Fibroblast of the aortic adventitia (primary cell): ENCODE measurements around the gene COL1A1. TPM values are rescaled to one million over a fixed set of nuclear protein-coding genes. Genes with fewer than 3 reads are reported as not detected.
A peak's percentile ranks its signal among the peaks of the same experiment; 100 is the strongest.

Experiments
- DNase-seq: peaks from one replicate; pipeline ENCODE4 v3.0.0-alpha.2; 2010; ENCODE audit warnings: low read depth
- H3K4me3 ChIP-seq: 2 replicates; pipeline ENCODE4 v1.5.1; 2011; ENCODE audit warnings: low read depth, mild to moderate bottlenecking, control low read depth, low read length, moderate library complexity
- CTCF ChIP-seq: IDR thresholded peaks from 2 replicates; pipeline ENCODE4 v1.5.1; 2011; ENCODE audit warnings: mild to moderate bottlenecking, low read length, control low read depth, inconsistent platforms; ENCODE audit not compliant: insufficient read depth
- total RNA-seq: library from RNA; depleted of rRNA; stranded (reverse); fragments of >200 nt; gene quantifications from 2 replicates; pipeline ENCODE4 v1.2.3, GENCODE V29; 2012; ENCODE audit warnings: low replicate concordance

Gene COL1A1
- total RNA-seq, 1 donor, result 2,633 TPM

DNA sequence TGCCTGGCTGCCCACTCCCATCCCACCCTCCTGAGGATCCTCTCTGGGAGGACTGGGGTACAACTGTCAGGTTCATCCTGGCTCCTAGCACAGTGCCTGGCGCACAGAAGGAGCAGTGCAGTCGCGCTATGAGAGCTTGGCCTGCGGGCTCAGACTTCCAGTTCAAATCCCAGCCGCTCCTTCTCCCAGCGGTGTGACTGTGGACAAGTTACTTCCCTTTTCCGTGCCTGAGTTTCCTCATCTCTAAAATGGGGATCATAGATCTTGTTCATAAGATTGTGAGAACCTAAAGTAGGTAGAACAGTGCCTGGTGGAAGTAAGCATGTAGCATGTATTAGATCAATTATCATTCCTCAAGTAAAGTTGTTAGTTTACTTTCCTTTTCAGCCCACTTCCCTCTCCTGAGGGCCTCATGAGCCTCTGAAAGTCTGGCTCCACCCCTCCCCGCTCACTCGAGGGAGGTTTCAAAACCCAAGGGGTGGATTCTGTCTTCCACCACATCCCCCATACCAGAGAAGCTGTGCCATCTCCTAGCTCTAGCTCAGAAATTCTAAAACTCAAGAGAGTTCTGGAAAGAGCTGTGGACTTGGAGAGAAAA lies 19.9 kb upstream of the COL1A1 start:
- DNase-seq, result peak; percentile 65
- no peak overlapping the region for H3K4me3 ChIP-seq
- no peak for TF ChIP-seq CTCF

GRCh38 chr17:50220811-50221210 lies 19.4 kb upstream of the COL1A1 start:
- no peak for DNase-seq
- TF ChIP-seq CTCF, result no peak
- no peak overlapping the region for H3K4me3 ChIP-seq

DNA sequence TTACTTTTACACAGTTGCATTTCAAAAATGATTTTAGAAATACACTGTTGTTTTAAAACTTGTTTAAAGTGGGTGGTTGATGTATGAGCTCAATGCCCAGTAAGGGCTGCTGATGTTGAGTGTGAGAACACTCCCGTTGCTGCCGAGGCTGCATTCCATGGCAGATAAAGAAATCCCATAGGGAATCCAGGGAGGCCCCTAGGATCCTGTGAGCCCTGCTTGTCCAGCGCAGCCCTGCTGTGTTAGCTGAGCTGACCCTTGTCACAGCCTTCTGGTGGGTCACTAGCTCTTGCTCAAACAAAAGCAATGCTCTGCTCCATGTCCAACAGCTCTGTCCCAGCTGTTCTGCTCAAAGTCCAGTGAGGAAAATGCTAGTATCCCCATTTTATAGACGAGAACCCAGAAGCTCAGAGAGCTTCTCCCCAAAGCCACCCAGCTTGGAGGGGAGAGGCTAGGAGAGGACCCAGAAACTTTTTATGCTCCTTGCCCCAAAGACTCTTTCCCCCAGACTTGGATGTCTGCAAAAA lies 18.6 kb upstream of the COL1A1 start:
- H3K4me3 ChIP-seq, result peak overlapping the region; percentile 47
- TF ChIP-seq CTCF, result no peak
- DNase-seq, result peak; percentile 91

DNA sequence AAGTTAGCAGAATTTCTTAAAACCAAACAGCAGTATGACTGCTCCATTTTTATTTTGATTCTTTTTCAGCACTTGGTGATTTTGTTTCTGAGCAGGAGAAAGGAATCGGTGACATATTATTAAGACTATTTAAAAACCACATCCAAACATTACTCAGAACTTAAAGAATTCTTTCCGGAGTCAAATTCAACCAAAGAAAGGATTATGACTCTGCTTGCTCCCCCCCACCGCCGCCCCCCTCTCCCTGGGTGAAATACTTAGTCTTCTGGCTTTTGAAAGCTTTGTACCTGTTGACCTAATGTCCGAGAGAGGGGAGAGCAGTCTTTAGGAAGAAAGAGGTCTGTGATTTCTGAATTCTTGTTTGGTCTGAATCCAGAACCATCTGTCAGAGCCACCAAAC lies 17.9 kb upstream of the COL1A1 start:
- no peak for TF ChIP-seq CTCF
- DNase-seq, result peak; percentile 88
- peak overlapping the region; percentile 47 for H3K4me3 ChIP-seq

DNA sequence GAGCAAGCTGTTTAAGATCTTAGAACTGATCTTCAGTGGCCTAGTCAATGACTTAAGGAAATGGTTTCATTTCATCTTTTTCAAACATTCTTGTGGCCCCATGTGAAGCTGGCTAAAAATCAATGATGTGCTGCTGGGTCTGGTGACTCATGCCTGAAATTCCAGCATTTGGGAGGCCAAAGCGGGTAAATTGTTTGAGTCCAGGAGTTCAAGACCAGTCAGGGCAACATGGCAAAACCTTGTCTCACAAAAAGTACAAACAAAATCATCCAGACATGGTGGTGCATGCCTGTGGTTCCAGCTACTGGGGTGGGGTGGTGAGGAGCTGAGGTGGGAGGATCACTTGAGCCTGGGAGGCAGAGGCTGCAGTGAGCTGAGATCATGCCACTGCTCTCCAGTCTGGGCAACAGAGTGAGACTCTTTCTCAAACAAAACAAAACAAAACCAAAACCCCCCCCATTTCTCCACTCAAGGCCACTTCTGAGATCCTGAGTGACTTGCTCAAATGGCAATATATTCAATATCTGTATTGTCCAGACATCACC lies 17.4 kb upstream of the COL1A1 start:
- DNase-seq, result peak; percentile 97
- H3K4me3 ChIP-seq, result peak overlapping the region; percentile 29
- TF ChIP-seq CTCF, result no peak

GRCh38 chr17:50218071-50218759 lies 16.8 kb upstream of the COL1A1 start:
- no peak overlapping the region for H3K4me3 ChIP-seq
- peak; percentile 74 for DNase-seq
- no peak for TF ChIP-seq CTCF
